MM.1S (cell line): ENCODE results near the gene ZNF174.

Source experiments
- CTCF ChIP-seq: fragments of 300-600 bp; sonication (generic); IDR thresholded peaks from 2 replicates; pipeline ENCODE4 v1.5.1; 2016; ENCODE audit warnings: antibody characterized with exemption, low read length, mixed read lengths
- EZH2 ChIP-seq: fragments of 300-600 bp; sonication (generic); optimal IDR thresholded peaks from 2 replicates; pipeline ENCODE3; 2017; ENCODE audit warnings: low read depth, mild to moderate bottlenecking, antibody characterized with exemption, low read length, mixed read lengths
- EZH2phosphoT487 ChIP-seq: fragments of 300-600 bp; sonication (generic); IDR thresholded peaks from 2 replicates; pipeline ENCODE4 v1.6.1; 2018; ENCODE audit warnings: antibody characterized with exemption, low read length

GRCh38 chr16:3356118-3356517 lies 44.9 kb upstream of the ZNF174 start:
- TF ChIP-seq CTCF (0 out of 2 replicates have a peak, but pooled peaks have one; percentile 10), EZH2 (no peak), EZH2phosphoT487 (no peak)
